ENCODE measurements around the gene ZNF385B. TPM values are rescaled to one million over a fixed set of nuclear protein-coding genes. Genes with fewer than 3 reads are reported as not detected.

Gene ZNF385B
- total and polyA plus RNA-seq, 4 donors, result 13.5 to 70.8 (median 45.2) TPM

GRCh38 chr2:179765666-179766065 lies 95.7 kb downstream of the ZNF385B start:
- WGBS, 2 donors, result 63 to 84% methylated on average over 2 of the region's 2 CpGs
- no peak for TF ChIP-seq CTCF (IDR thresholded peaks at IDR 0.05; ENCODE audit: control extremely low read depth, extremely low read depth)
- ATAC-seq (ENCODE audit: insufficient read depth, low FRiP score) (no peak), DNase-seq (no peak)
- Histone ChIP-seq H3K9ac (ENCODE audit: insufficient read depth in 1 of 2, low read length in 2 of 2) (no peak overlapping the region), H3K36me3 (ENCODE audit: control insufficient read depth in 4 of 4, insufficient read depth in 4 of 4, low read length in 4 of 4) (no peaks in the 10 kb centered on the region), H3K27me3 (ENCODE audit: control insufficient read depth in 3 of 3, insufficient read depth in 3 of 3, low read length in 2 of 3) (no peaks in the 10 kb centered on the region), H3K4me3 (no peak overlapping the region), H3K4me1 (ENCODE audit: control insufficient read depth in 5 of 5, insufficient read depth in 5 of 5, low read length in 5 of 5) (peaks cover 0 to 5% (median 0%) of the 10 kb centered on the region in 5 donors), H3K9me3 (ENCODE audit: control insufficient read depth in 4 of 4, insufficient read depth in 3 of 4, low read length in 3 of 4) (no peaks in the 10 kb centered on the region), H3K27ac (ENCODE audit: low read depth in 1 of 2, low read length in 1 of 2) (no peak overlapping the region)

GRCh38 chr2:179764710-179765109 lies 96.7 kb downstream of the ZNF385B start:
- 89 to 100% methylated on average over 1 of the region's 1 CpG for WGBS, 2 donors
- ATAC-seq (ENCODE audit: insufficient read depth, low FRiP score), result no peak

GRCh38 chr2:179758636-179759035 lies 102.8 kb downstream of the ZNF385B start:
- peaks cover 0 to 6% (median 0%) of the 10 kb centered on the region in 4 donors for H3K9me3 ChIP-seq (ENCODE audit: control insufficient read depth in 4 of 4, insufficient read depth in 3 of 4, low read length in 3 of 4)
- no peak for ATAC-seq (ENCODE audit: insufficient read depth, low FRiP score)
- H3K27me3 ChIP-seq (ENCODE audit: control insufficient read depth in 3 of 3, insufficient read depth in 3 of 3, low read length in 2 of 3), result no peaks in the 10 kb centered on the region

More at GRCh38 chr2:179764710-179765109, 96.7 kb downstream of the ZNF385B start:
- Histone ChIP-seq H3K27me3 (ENCODE audit: control insufficient read depth in 3 of 3, insufficient read depth in 3 of 3, low read length in 2 of 3) (no peaks in the 10 kb centered on the region), H3K36me3 (ENCODE audit: control insufficient read depth in 4 of 4, insufficient read depth in 4 of 4, low read length in 4 of 4) (no peaks in the 10 kb centered on the region), H3K4me1 (ENCODE audit: control insufficient read depth in 5 of 5, insufficient read depth in 5 of 5, low read length in 5 of 5) (peaks cover 0 to 5% (median 0%) of the 10 kb centered on the region in 5 donors), H3K9me3 (ENCODE audit: control insufficient read depth in 4 of 4, insufficient read depth in 3 of 4, low read length in 3 of 4) (no peaks in the 10 kb centered on the region), H3K4me3 (no peak overlapping the region), H3K27ac (ENCODE audit: low read depth in 1 of 2, low read length in 1 of 2) (no peak overlapping the region), H3K9ac (ENCODE audit: insufficient read depth in 1 of 2, low read length in 2 of 2) (no peak overlapping the region)
- no peak for TF ChIP-seq CTCF (IDR thresholded peaks at IDR 0.05; ENCODE audit: control extremely low read depth, extremely low read depth)
- DNase-seq, result no peak

More at GRCh38 chr2:179758636-179759035, 102.8 kb downstream of the ZNF385B start:
- no peaks in the 10 kb centered on the region for H3K36me3 ChIP-seq (ENCODE audit: control insufficient read depth in 4 of 4, insufficient read depth in 4 of 4, low read length in 4 of 4)
- TF ChIP-seq CTCF (IDR thresholded peaks at IDR 0.05; ENCODE audit: control extremely low read depth, extremely low read depth), result no peak
- 93% methylated on average over 3 of the region's 3 CpGs for WGBS, 2 donors
- no peak overlapping the region for H3K9ac ChIP-seq (ENCODE audit: insufficient read depth in 1 of 2, low read length in 2 of 2)
- DNase-seq, result no peak
- no peaks in the 10 kb centered on the region for H3K4me1 ChIP-seq (ENCODE audit: control insufficient read depth in 5 of 5, insufficient read depth in 5 of 5, low read length in 5 of 5)
- no peak overlapping the region for H3K27ac ChIP-seq (ENCODE audit: low read depth in 1 of 2, low read length in 1 of 2)
- no peak overlapping the region for H3K4me3 ChIP-seq

Measured in lung (tissue), 12 donors.